NCI-H2081 (cell line): Measurements from ENCODE around the gene AVEN.

Experiments used
- DNase-seq, 2 experiments: peaks; one replicate each; lab custom pipeline; 2025; lab: John Stamatoyannopoulos, UW

The AVEN gene

GRCh38 chr15:33913459-33913858, 125.5 kb downstream of the AVEN start:
- DNase-seq = no peak

- DNase-seq = no peak
These were observed 126.7 kb downstream of the AVEN start for GRCh38 chr15:33912326-33912725.

GRCh38 chr15:33910741-33911140, 128.3 kb downstream of the AVEN start:
- no peak for DNase-seq

GRCh38 chr15:33908406-33908805, 130.6 kb downstream of the AVEN start:
- DNase-seq = no peak

GRCh38 chr15:33907326-33907725, 131.7 kb downstream of the AVEN start:
- DNase-seq = no peak

- no peak for DNase-seq
These were observed 135.3 kb downstream of the AVEN start for GRCh38 chr15:33903661-33904060.

GRCh38 chr15:33902043-33902442, 137.0 kb downstream of the AVEN start:
- no peak for DNase-seq

- DNase-seq = no peak
These were observed 144.8 kb downstream of the AVEN start for GRCh38 chr15:33894193-33894592.

GRCh38 chr15:33888176-33888575, 150.8 kb downstream of the AVEN start:
- DNase-seq = peak; percentile 16 to 22

GRCh38 chr15:33882921-33883320, 156.1 kb downstream of the AVEN start:
- DNase-seq = no peak

- DNase-seq = no peak
These were observed 164.8 kb downstream of the AVEN start for GRCh38 chr15:33874156-33874555.

GRCh38 chr15:33872416-33873106, 166.4 kb downstream of the AVEN start:
- DNase-seq = no peak

- DNase-seq = no peak
These were observed 167.0 kb downstream of the AVEN start for GRCh38 chr15:33871980-33872379.

GRCh38 chr15:33866101-33866737, 172.8 kb downstream of the AVEN start:
- DNase-seq = no peak

GRCh38 chr15:33865416-33865815, 173.6 kb downstream of the AVEN start:
- DNase-seq = no peak

GRCh38 chr15:33864360-33865075, 174.5 kb downstream of the AVEN start:
- no peak for DNase-seq

GRCh38 chr15:33860754-33861153, 178.2 kb downstream of the AVEN start:
- no peak for DNase-seq

GRCh38 chr15:33859992-33860545, 178.9 kb downstream of the AVEN start:
- DNase-seq = no peak

- DNase-seq = no peak
These were observed 180.2 kb downstream of the AVEN start for GRCh38 chr15:33858836-33859235.

GRCh38 chr15:33857726-33858125, 181.3 kb downstream of the AVEN start:
- DNase-seq = no peak

- DNase-seq = no peak
These were observed 186.4 kb downstream of the AVEN start for GRCh38 chr15:33852570-33852969.

- DNase-seq = no peak
These were observed 186.9 kb downstream of the AVEN start for GRCh38 chr15:33852094-33852493.

GRCh38 chr15:33851079-33851478, 187.9 kb downstream of the AVEN start:
- no peak for DNase-seq
